GM06990 (cell line): ENCODE measurements around the gene CERS6.

ENCODE experiments used
- DNase-seq: peaks from one replicate; pipeline ENCODE4 v3.0.0-alpha.2; 2011; ENCODE audit not compliant: insufficient read length; ENCODE audit errors: extremely low read depth
- H3K27me3 ChIP-seq: replicated peaks from 2 replicates; pipeline ENCODE4 v1.6.0; 2011; ENCODE audit warnings: low read length; ENCODE audit not compliant: control insufficient read depth, insufficient read depth
- H3K36me3 ChIP-seq: 2 replicates; pipeline ENCODE4 v1.5.1; 2011; ENCODE audit warnings: low read length; ENCODE audit not compliant: control insufficient read depth, insufficient read depth
- H3K4me3 ChIP-seq: replicated peaks from 2 replicates; pipeline ENCODE4 v1.5.1; 2011; ENCODE audit warnings: low read depth, mild to moderate bottlenecking, control low read depth, low read length
- TF ChIP-seq, protein P1 (sequence below): IDR thresholded peaks from 2 replicates; pipeline ENCODE4 v1.5.1; 2011; ENCODE audit warnings: low read length, control low read depth, mild to moderate bottlenecking, inconsistent platforms; ENCODE audit not compliant: insufficient read depth, poor library complexity, severe bottlenecking

Gene CERS6

DNA sequence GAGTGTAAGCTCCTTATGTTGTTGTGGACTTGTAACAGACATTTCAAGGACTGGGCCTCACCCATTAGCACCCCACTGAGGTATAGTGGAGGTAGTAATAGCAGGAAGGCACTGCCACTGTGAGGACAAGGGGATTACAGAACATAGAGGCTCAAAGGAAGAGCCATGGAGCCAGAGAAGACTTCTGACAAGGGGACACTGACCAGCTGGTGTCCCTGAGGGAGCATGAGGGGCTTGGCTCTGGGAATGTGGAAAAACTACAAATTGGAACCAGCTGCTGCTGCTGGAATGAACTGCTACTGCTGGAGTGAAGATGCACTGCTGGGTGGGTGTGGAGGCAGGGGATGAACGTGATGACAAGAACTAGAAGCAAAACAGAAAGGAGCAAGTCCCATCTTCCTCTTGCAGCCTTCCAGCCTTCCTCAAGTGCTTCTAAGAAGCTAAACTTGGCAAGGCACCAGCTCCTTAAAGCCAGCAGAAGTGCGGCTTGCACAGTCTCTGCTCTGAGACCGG, 179.0 kb downstream of the CERS6 start:
- TF ChIP-seq, protein P1, sequence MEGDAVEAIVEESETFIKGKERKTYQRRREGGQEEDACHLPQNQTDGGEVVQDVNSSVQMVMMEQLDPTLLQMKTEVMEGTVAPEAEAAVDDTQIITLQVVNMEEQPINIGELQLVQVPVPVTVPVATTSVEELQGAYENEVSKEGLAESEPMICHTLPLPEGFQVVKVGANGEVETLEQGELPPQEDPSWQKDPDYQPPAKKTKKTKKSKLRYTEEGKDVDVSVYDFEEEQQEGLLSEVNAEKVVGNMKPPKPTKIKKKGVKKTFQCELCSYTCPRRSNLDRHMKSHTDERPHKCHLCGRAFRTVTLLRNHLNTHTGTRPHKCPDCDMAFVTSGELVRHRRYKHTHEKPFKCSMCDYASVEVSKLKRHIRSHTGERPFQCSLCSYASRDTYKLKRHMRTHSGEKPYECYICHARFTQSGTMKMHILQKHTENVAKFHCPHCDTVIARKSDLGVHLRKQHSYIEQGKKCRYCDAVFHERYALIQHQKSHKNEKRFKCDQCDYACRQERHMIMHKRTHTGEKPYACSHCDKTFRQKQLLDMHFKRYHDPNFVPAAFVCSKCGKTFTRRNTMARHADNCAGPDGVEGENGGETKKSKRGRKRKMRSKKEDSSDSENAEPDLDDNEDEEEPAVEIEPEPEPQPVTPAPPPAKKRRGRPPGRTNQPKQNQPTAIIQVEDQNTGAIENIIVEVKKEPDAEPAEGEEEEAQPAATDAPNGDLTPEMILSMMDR, result no peak
- H3K36me3 ChIP-seq, result no peaks in the 10 kb centered on the region
- no peaks in the 10 kb centered on the region for H3K27me3 ChIP-seq
- no peak overlapping the region for H3K4me3 ChIP-seq
- DNase-seq, result no peak

DNA sequence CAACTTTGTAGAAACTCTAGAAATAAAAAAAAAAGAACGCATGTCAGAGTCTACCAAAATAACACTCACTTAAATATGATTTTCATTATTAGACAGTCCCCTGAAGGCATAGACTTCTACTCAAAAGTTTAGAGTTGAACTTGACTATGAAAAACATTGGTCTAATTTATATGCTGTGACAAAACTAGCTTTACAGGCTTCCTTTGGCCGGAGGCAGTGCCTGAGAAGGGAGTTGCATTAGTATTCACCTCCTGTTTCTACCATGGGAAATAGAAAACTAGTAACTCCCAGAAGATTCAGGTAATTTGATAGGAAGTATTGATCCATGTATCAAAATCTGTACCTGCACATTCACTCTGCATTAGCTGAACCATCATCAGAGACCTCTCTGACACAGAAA, 182.9 kb downstream of the CERS6 start:
- Histone ChIP-seq H3K27me3 (no peaks in the 10 kb centered on the region), H3K4me3 (no peak overlapping the region), H3K36me3 (no peaks in the 10 kb centered on the region)
- TF ChIP-seq, protein P1, result no peak
- DNase-seq, result no peak

DNA sequence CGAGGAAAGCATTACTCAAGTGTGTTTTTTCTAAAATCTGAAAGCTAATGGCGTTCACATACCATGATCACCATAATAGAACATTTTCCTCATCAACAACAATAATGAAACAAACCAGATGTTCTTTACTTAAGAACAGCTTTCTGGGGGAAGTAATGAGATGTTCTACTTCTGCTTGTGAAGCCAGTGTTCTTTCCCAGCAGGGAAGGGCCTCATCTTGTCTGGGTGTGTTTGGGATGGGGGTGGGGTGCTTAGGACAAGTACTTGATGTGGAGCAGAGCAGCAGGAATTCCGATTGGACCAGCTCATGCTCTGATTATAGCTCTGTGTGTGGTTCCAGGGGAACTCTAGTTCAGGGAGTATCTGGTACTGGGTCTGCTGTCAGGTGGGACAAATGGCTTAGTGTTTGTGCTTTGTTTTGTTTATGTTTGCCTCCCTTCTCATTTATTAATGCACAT, 183.4 kb downstream of the CERS6 start:
- H3K36me3 ChIP-seq, result no peaks in the 10 kb centered on the region; the same call in 1 of the 2 replicates
- TF ChIP-seq, protein P1, result no peak
- H3K27me3 ChIP-seq, result no peaks in the 10 kb centered on the region
- DNase-seq, result no peak
- no peak overlapping the region for H3K4me3 ChIP-seq

DNA sequence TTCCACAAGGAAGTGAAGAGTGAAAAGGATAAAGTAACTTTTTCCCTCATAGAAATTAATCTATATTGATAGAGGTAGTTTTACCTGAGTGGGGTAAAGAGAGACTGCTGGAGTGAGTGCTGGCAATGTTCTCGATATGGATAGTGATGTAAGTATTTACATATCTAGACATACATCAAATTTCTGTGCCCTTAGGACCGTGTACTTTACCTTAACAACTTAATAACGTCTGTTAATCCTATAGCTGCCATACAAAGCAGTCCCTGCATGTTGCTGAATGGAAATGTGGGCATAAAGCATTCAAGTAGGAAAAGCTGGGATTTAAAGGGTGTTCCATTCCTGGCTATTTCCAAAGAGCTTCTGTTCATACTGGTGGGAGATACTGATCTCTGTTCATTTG, 184.0 kb downstream of the CERS6 start:
- Histone ChIP-seq H3K4me3 (no peak overlapping the region), H3K36me3 (no peaks in the 10 kb centered on the region; the same call in 1 of the 2 replicates), H3K27me3 (no peaks in the 10 kb centered on the region)
- no peak for DNase-seq
- TF ChIP-seq, protein P1, result no peak

DNA sequence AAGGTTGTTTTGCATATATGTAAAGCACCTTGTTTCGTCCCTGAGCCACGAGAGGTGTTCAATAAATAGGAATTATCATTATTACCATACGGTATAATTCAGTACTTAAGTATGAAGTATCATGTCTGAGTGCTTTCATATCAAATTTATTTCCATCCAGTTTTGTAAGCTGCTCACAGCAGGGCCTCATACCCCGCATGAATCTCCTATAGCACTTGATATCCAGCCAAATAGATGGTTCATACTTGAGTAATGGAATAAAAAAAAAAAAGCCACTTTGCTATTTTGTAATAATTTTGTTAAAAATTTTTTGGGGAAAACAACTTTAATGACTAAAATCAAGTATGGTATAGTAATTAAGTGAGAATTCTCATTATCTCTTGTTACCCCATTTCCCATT, 185.6 kb downstream of the CERS6 start:
- Histone ChIP-seq H3K4me3 (no peak overlapping the region), H3K27me3 (no peaks in the 10 kb centered on the region), H3K36me3 (no peaks in the 10 kb centered on the region; the same call in 1 of the 2 replicates)
- TF ChIP-seq, protein P1, result no peak
- DNase-seq, result no peak

DNA sequence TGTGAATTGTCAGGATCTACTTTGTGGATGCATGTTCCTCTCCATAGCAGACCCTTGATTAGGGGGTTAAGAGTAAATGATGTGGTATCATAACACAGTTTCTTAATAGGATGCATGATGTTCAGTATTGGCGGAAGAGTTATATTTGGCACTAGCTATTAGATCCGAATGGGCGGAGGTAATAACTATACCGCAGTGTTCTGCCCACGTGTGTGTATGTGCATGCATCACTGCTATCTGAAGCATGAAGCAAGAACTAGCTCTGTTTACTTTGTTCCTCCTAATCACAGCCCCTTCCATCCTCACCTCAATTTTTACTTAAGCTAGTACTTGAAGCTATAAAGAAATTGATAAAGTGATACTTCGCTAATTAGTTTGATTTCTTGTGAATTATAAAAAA, 186.8 kb downstream of the CERS6 start:
- H3K27me3 ChIP-seq, result no peaks in the 10 kb centered on the region
- no peak for DNase-seq
- TF ChIP-seq, protein P1, result no peak
- no peaks in the 10 kb centered on the region; the same call in 1 of the 2 replicates for H3K36me3 ChIP-seq
- no peak overlapping the region for H3K4me3 ChIP-seq
